Kidney (tissue), 14 donors: ENCODE results near the gene NUMB. TPM values are rescaled to one million over a fixed set of nuclear protein-coding genes. Genes with fewer than 3 reads are reported as not detected.

Source experiments
- DNase-seq, 5 donors: peaks; one replicate each; pipeline ENCODE4 v3.0.0-alpha.2; 2013 to 2020
- FAIRE-seq: peaks from 2 replicates; lab custom pipeline; 2012; peaks lifted over from hg19 to GRCh38; lab: Jason Lieb, UNC
- H3K27ac ChIP-seq, 2 donors: one replicate each; pipeline ENCODE4 v1.7.0; 2013; ENCODE audit warnings: low read depth in 2 of 2, low read length in 2 of 2, inconsistent platforms in 1 of 2
- H3K27me3 ChIP-seq: one replicate; pipeline ENCODE4 v1.7.1; 2013; ENCODE audit warnings: low read length, inconsistent platforms; ENCODE audit not compliant: control insufficient read depth, insufficient read depth
- H3K36me3 ChIP-seq, 3 donors: one replicate each; pipeline versions ENCODE4 v1.7.0 to v1.7.1; 2013; ENCODE audit warnings: low read length in 3 of 3, control low read depth in 1 of 3, inconsistent platforms in 1 of 3; ENCODE audit not compliant: insufficient read depth in 3 of 3, control insufficient read depth in 2 of 3
- H3K4me1 ChIP-seq, 3 donors: one replicate each; pipeline versions ENCODE4 v1.7.0 to v1.7.1; 2013; ENCODE audit warnings: low read length in 3 of 3, inconsistent platforms in 1 of 3, low read depth in 1 of 3; ENCODE audit not compliant: control insufficient read depth in 2 of 3, insufficient read depth in 2 of 3
- H3K4me3 ChIP-seq, 3 donors: one replicate each; pipeline versions ENCODE4 v1.7.0 to v1.8.1; 2013; ENCODE audit warnings: low read length in 3 of 3, control low read depth in 1 of 3, inconsistent platforms in 1 of 3
- H3K9ac ChIP-seq, 3 donors: one replicate each; pipeline versions ENCODE4 v1.7.0 to v1.7.1; 2013; ENCODE audit warnings: low read length in 3 of 3, control low read depth in 1 of 3, inconsistent platforms in 1 of 3
- H3K9me3 ChIP-seq, 3 donors: one replicate each; pipeline versions ENCODE4 v1.7.0 to v1.7.1; 2013; ENCODE audit warnings: low read length in 3 of 3, control low read depth in 1 of 3, inconsistent platforms in 1 of 3; ENCODE audit not compliant: control insufficient read depth in 2 of 3, insufficient read depth in 1 of 3
- intact Hi-C: fragments of 100-400 bp; cut with DNase I; formaldehyde crosslinking; loops from one replicate; pipeline ENCODE4 v1.11.1; 2022
- polyA plus RNA-seq: library from polyadenylated mRNA; stranded (reverse); fragments of 350-450 nt; fragmentation: Illumina TruSeq; extraction: RNeasy Lipid Tissue Mini Kit (QIAGEN cat#74804); gene quantifications from one replicate; pipeline ENCODE4 v1.2.3, GENCODE V29; 2014; ENCODE audit warnings: low read depth, low replicate concordance; ENCODE audit not compliant: insufficient read depth
- total RNA-seq: library from RNA; stranded (reverse); fragmentation: NEBNext Ultra II Directional; extraction: Animal tissue kit (Norgen Biotek cat#: 25700); gene quantifications from one replicate; pipeline ENCODE4 v1.2.1, GENCODE V29; 2021
- TF ChIP-seq, protein P1 (sequence below): IDR thresholded peaks from 3 replicates; pipeline ENCODE4 v1.5.1; 2012; ENCODE audit warnings: mild to moderate bottlenecking, moderate library complexity, borderline replicate concordance; ENCODE audit not compliant: insufficient read depth; ENCODE audit errors: extremely low read depth
- donor health status: control.
- donor health status: control.
- donor health status: control.
- donor health status: control.
- donor health status: control.
- donor health status: DM: yes; HTN: yes; CAD: no.
- donor health status: Normal renal cell carcinoma (clear cell type).

NUMB gene
- total and polyA plus RNA-seq, 2 donors from 2014 or later, result 42.4 to 104 TPM

DNA sequence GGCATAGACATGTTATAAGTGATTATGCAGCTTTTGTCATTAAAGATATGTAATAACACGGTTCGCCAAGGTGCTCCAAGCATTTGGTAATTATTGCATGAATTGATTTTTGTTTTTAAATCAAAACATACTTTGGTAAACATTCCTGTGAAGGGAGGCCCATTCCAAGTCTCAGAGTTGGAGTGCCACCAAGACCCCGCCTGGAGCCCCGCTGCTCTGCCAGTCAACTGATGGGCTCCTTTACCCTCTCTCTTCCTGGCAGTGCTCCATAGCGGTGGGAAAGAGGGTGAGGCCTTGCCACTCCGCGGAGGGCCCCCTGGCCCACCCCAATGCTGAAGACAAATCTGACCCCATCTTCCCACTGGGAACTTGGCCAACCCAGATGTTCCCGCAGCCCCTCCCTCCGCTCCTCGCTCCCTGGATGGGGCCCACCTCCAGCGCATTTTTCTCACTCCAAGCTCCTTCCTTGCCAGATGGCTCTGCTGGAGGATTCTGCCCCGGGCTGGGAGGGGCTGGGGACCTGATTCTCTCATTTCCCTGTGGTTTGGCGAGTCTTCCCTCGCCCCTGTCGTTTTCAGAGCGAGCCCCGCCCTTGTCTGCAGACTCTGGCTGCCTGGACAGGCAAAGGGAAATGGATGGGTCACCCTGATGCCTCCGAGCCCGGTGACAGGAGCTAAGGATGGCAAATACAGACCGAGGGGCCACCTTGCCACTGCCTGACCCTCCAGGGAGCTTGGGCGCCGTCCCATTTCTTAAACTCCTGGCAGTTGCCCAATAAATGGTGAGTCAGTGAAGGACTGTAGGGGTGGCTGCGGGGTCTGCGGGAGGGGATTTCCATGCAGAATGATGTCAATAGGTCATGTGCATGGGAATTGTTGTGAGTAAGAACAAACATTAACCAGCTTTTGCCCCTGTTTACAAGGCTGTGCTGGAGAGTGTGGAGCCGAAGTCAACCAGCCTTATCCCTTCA lies 230.2 kb downstream of the NUMB start:
- intact Hi-C loops, result no loop called here
- Histone ChIP-seq H3K27ac (peak overlapping the region; percentile 73 to 75), H3K9ac (peak overlapping the region in 1 of 3 donors; percentile 13), H3K27me3 (no peaks in the 10 kb centered on the region), H3K36me3 (no peaks in the 10 kb centered on the region), H3K9me3 (no peaks in the 10 kb centered on the region), H3K4me1 (peaks cover 3 to 18% (median 13%) of the 10 kb centered on the region in 3 donors), H3K4me3 (no peak overlapping the region)
- TF ChIP-seq, protein P1, sequence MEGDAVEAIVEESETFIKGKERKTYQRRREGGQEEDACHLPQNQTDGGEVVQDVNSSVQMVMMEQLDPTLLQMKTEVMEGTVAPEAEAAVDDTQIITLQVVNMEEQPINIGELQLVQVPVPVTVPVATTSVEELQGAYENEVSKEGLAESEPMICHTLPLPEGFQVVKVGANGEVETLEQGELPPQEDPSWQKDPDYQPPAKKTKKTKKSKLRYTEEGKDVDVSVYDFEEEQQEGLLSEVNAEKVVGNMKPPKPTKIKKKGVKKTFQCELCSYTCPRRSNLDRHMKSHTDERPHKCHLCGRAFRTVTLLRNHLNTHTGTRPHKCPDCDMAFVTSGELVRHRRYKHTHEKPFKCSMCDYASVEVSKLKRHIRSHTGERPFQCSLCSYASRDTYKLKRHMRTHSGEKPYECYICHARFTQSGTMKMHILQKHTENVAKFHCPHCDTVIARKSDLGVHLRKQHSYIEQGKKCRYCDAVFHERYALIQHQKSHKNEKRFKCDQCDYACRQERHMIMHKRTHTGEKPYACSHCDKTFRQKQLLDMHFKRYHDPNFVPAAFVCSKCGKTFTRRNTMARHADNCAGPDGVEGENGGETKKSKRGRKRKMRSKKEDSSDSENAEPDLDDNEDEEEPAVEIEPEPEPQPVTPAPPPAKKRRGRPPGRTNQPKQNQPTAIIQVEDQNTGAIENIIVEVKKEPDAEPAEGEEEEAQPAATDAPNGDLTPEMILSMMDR, result no peak
- FAIRE-seq (no peak), DNase-seq (peak in 3 of 5 donors; percentile 58 to 85 (median 82))

DNA sequence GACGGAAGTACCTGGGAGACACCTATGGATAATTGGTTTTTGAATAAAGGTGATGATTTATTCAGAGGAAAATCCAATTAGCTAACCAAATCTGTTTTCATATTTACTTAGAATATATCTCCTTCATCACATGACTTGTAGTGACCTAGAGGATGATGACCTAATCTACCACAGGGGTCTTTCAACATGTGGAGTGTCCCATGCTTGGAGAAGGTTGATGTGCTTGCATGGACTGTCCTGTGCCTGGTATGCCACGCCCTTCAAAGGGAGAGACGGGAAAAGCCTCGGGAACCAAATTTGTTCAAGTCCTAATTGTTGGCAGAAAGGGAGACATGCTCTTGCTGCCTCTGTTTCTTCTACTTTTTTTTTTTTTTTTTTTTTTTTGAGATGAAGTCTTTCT lies 232.8 kb downstream of the NUMB start:
- no peak for DNase-seq
- Histone ChIP-seq H3K9me3 (no peaks in the 10 kb centered on the region), H3K4me3 (no peak overlapping the region), H3K27me3 (no peaks in the 10 kb centered on the region), H3K36me3 (peaks cover 0 to 4% (median 0%) of the 10 kb centered on the region in 3 donors), H3K27ac (no peak overlapping the region), H3K9ac (no peak overlapping the region), H3K4me1 (peaks cover 3 to 16% (median 13%) of the 10 kb centered on the region in 3 donors)
- intact Hi-C loops, result no loop called here
- TF ChIP-seq, protein P1, result no peak
- FAIRE-seq, result no peak

Other genes with a start within 250 kb of the NUMB start
- 132 TPM for gene PAPLN, start 221.0 kb downstream of the NUMB start, total RNA-seq
- 19.1 TPM for gene PAPLN, start 221.0 kb downstream of the NUMB start, polyA plus RNA-seq
- gene RIOX1, start 32.4 kb upstream of the NUMB start, total RNA-seq, result 12.4 TPM
- gene RIOX1, start 32.4 kb upstream of the NUMB start, polyA plus RNA-seq, result 7.7 TPM
- gene ACOT1, start 78.6 kb upstream of the NUMB start, total RNA-seq, result 10.9 TPM
- gene ACOT1, start 78.6 kb upstream of the NUMB start, polyA plus RNA-seq, result 43.0 TPM
- gene HEATR4, start 100.4 kb upstream of the NUMB start, total RNA-seq, result 0.85 TPM
- gene HEATR4, start 100.4 kb upstream of the NUMB start, polyA plus RNA-seq, result 0.86 TPM
- gene ACOT2, start 110.7 kb upstream of the NUMB start, total RNA-seq, result 29.4 TPM
- 128 TPM for gene ACOT2, start 110.7 kb upstream of the NUMB start, polyA plus RNA-seq
- gene ACOT4, start 133.3 kb upstream of the NUMB start, total RNA-seq, result 3.1 TPM
- 10.6 TPM for gene ACOT4, start 133.3 kb upstream of the NUMB start, polyA plus RNA-seq
- gene ACOT6, start 154.0 kb upstream of the NUMB start, total RNA-seq, result not detected
- 1.4 TPM for gene ACOT6, start 154.0 kb upstream of the NUMB start, polyA plus RNA-seq
- gene DNAL1, start 186.4 kb upstream of the NUMB start, total RNA-seq, result 32.3 TPM
- 9.3 TPM for gene DNAL1, start 186.4 kb upstream of the NUMB start, polyA plus RNA-seq